B cell (primary cell): ENCODE measurements around the gene COL21A1. TPM values are rescaled to one million over a fixed set of nuclear protein-coding genes. Genes with fewer than 3 reads are reported as not detected.
"Not testable (repeated sequence)": the region's sequence is repeated elsewhere in the genome, so short reads cannot be mapped to it uniquely, and the experiment has no call there.

Experiments used
- ATAC-seq: fragments of 200-7000 bp; cut with Tn5 transposase; one replicate; pipeline ENCODE4 v1.10.0; 2021; ENCODE audit warnings: low read depth, mild to moderate bottlenecking, moderate number of reproducible peaks, moderate library complexity
- CTCF ChIA-PET: fragments of 350-600 bp; sonication (Branson Sonifier 250); formaldehyde crosslinking; loops from one replicate; lab custom pipeline; 2021; ENCODE audit warnings: antibody characterized with exemption, inconsistent platforms; lab: Charles Lee
- POLR2A ChIA-PET: fragments of 350-600 bp; sonication (Branson Sonifier 250); formaldehyde crosslinking; loops from one replicate; lab custom pipeline; 2021; ENCODE audit warnings: antibody characterized with exemption; lab: Charles Lee
- DNase-seq: peaks from one replicate; pipeline ENCODE4 v3.0.0; 2013
- H2AFZ ChIP-seq: 2 replicates; pipeline ENCODE4 v1.6.1; 2012; ENCODE audit warnings: mild to moderate bottlenecking, low read depth, low read length; ENCODE audit not compliant: insufficient read depth, poor library complexity, severe bottlenecking
- H3K27ac ChIP-seq, 2 donors: 1 replicate in 1 of 2; 2 replicates in 1 of 2; pipeline ENCODE4 v1.5.1; 2012 to 2013; ENCODE audit warnings: low read length in 2 of 2, mild to moderate bottlenecking in 2 of 2, moderate library complexity in 1 of 2
- H3K27me3 ChIP-seq, 4 experiments: fragments of 200-600 bp in 1 of 4; sonication (generic) in 1 of 4; replicated peaks in 1 of 4; 1 replicate in 2 of 4; 2 replicates in 2 of 4; pipeline versions ENCODE4 v1.6.1 to v1.7.0; 2013 to 2016; ENCODE audit warnings: low read length in 3 of 4, mild to moderate bottlenecking in 2 of 4, mixed read lengths in 1 of 4, moderate library complexity in 1 of 4; ENCODE audit not compliant: insufficient read depth in 4 of 4, control insufficient read depth in 3 of 4; ENCODE audit errors: control extremely low read depth in 1 of 4
- H3K36me3 ChIP-seq, 2 experiments: replicated peaks in 1 of 2; 1 replicate in 1 of 2; 2 replicates in 1 of 2; pipeline versions ENCODE4 v1.6.1 to v1.7.1; 2013; ENCODE audit warnings: low read length in 1 of 2; ENCODE audit not compliant: insufficient read depth in 2 of 2, control insufficient read depth in 1 of 2; ENCODE audit errors: control extremely low read depth in 1 of 2, extremely low read depth in 1 of 2
- H3K4me1 ChIP-seq, 2 donors: fragments of 200-600 bp in 1 of 2; sonication (generic) in 1 of 2; 1 replicate in 1 of 2; 2 replicates in 1 of 2; pipeline versions ENCODE4 v1.5.1 to v1.6.1; 2013 to 2017; ENCODE audit warnings: low read length in 2 of 2; ENCODE audit not compliant: control insufficient read depth in 2 of 2, insufficient read depth in 2 of 2
- H3K4me2 ChIP-seq: replicated peaks from 2 replicates; pipeline ENCODE3; 2012; ENCODE audit warnings: mild to moderate bottlenecking, low read depth, low read length; ENCODE audit not compliant: poor library complexity, severe bottlenecking
- H3K4me3 ChIP-seq, 5 experiments: fragments of 200-600 bp in 1 of 5; sonication (generic) in 1 of 5; 1 replicate in 3 of 5; 2 replicates in 2 of 5; pipeline versions ENCODE4 v1.5.1 to v1.7.0; 2011 to 2016; ENCODE audit warnings: low read length in 4 of 5, mild to moderate bottlenecking in 4 of 5, low read depth in 2 of 5, control low read depth in 1 of 5, moderate library complexity in 1 of 5; ENCODE audit not compliant: insufficient read depth in 1 of 5; ENCODE audit errors: control extremely low read depth in 1 of 5, extremely low read depth in 1 of 5
- H3K79me2 ChIP-seq: fragments of 200-600 bp; sonication (generic); one replicate; pipeline ENCODE4 v1.6.0; 2016; ENCODE audit warnings: low read length; ENCODE audit not compliant: control insufficient read depth, insufficient read depth
- H3K9ac ChIP-seq: fragments of 200-600 bp; sonication (generic); 2 replicates; pipeline ENCODE4 v1.6.1; 2017; ENCODE audit warnings: mild to moderate bottlenecking, low read length, moderate library complexity
- H3K9me3 ChIP-seq, 3 donors: one replicate each; pipeline versions ENCODE4 v1.6.1 to v1.7.1; 2013; ENCODE audit warnings: low read length in 2 of 3; ENCODE audit not compliant: control insufficient read depth in 2 of 3, insufficient read depth in 1 of 3; ENCODE audit errors: control extremely low read depth in 1 of 3
- H4K20me1 ChIP-seq: 2 replicates; pipeline ENCODE4 v1.6.0; 2012; ENCODE audit warnings: mild to moderate bottlenecking, low read length; ENCODE audit not compliant: insufficient read depth, control insufficient read depth, poor library complexity, severe bottlenecking
- H3K27ac Mint-ChIP-seq: one replicate; pipeline ENCODE4 v1.8.0; 2021; ENCODE audit warnings: mixed read lengths
- H3K27me3 Mint-ChIP-seq: one replicate; pipeline ENCODE4 v1.8.0; 2021; ENCODE audit warnings: mixed read lengths
- H3K4me1 Mint-ChIP-seq: one replicate; pipeline ENCODE4 v1.8.0; 2021; ENCODE audit warnings: mixed read lengths
- H3K4me3 Mint-ChIP-seq: one replicate; pipeline ENCODE4 v1.8.0; 2021; ENCODE audit warnings: mixed read lengths
- H3K9me3 Mint-ChIP-seq: one replicate; pipeline ENCODE4 v1.8.0; 2022; ENCODE audit warnings: mixed read lengths; ENCODE audit not compliant: insufficient read depth
- CTCF ChIP-seq: fragments of 200-600 bp; IDR thresholded peaks from one replicate; pipeline ENCODE4 v1.8.0; 2022; ENCODE audit warnings: antibody characterized with exemption, mild to moderate bottlenecking
- EZH2 ChIP-seq: IDR thresholded peaks from 2 replicates; pipeline ENCODE4 v1.6.1; 2012; ENCODE audit warnings: borderline replicate concordance, low read depth, mild to moderate bottlenecking, moderate library complexity, low read length; ENCODE audit not compliant: insufficient read depth, poor library complexity, severe bottlenecking
- WGBS: methylation state at CpG from one replicate; pipeline ENCODE4 v1.1.5; 2013; ENCODE audit warnings: missing lambda C conversion rate; ENCODE audit not compliant: insufficient coverage; 5-methylcytosine and 5-hydroxymethylcytosine counted together
- intact Hi-C: fragments of 100-400 bp; cut with micrococcal nuclease; formaldehyde crosslinking; loops from one replicate; pipeline ENCODE4 v1.10.0; 2022
- polyA plus RNA-seq: library from polyadenylated mRNA; depleted of rRNA; stranded (reverse); fragments of >200 nt; gene quantifications from 2 replicates; pipeline ENCODE4 v1.2.3, GENCODE V29; 2012
- total RNA-seq, 2 donors: library from RNA; stranded (reverse); fragments of 120-200 nt in 1 of 2; gene quantifications; 1 replicate in 1 of 2; 2 replicates in 1 of 2; pipeline versions ENCODE4 v1.2.3 to v1.2.4, GENCODE V29; 2013 to 2022

The COL21A1 gene
- total and polyA plus RNA-seq, 2 donors (not counting 1 experiment from before 2014, with no cell fraction given): not detected

DNA sequence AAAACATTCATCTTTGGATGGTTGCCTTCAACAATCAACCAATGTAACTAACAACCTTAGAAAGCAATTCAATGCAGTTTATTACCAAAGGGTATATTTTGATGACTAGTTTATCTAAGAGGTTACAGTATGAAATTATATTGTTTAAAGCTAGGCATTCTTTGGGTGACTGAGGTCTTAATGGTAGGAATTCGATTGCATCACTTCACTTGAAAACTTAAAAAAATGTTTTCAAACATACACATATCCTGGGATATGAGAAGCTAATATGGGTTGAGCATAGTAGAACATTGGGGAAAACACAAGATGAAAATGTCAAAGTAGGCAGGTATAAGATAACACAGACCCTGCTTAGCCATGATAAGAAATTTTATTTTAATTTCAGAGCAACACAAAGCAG is 227.4 kb downstream of the COL21A1 start:
- no peak for DNase-seq
- no peaks in the 10 kb centered on the region for H3K4me1 Mint-ChIP-seq
- H3K4me1 ChIP-seq: no peaks in the 10 kb centered on the region
- no peak overlapping the region for H3K27ac Mint-ChIP-seq
- H3K79me2 ChIP-seq: no peaks in the 10 kb centered on the region
- no peak overlapping the region for H3K9ac ChIP-seq
- no peak overlapping the region for H3K4me2 ChIP-seq
- H3K27me3 Mint-ChIP-seq: no peaks in the 10 kb centered on the region
- no peak overlapping the region for H3K4me3 ChIP-seq
- no peak for ATAC-seq
- no peak overlapping the region for H3K27ac ChIP-seq
- intact Hi-C loops: no loop called here
- H3K9me3 Mint-ChIP-seq: no peaks in the 10 kb centered on the region
- H4K20me1 ChIP-seq: no peaks in the 10 kb centered on the region
- CTCF ChIA-PET: no interaction called here
- H3K36me3 ChIP-seq: no peaks in the 10 kb centered on the region
- H3K9me3 ChIP-seq: no peaks in the 10 kb centered on the region
- no CpG with 5 or more reads among the region's 1 CpG for WGBS
- no peaks in the 10 kb centered on the region for H3K27me3 ChIP-seq
- TF ChIP-seq EZH2 (no peak), CTCF (no peak)
- H2AFZ ChIP-seq: no peak overlapping the region
- H3K4me3 Mint-ChIP-seq: no peak overlapping the region
- POLR2A ChIA-PET: no interaction called here

DNA sequence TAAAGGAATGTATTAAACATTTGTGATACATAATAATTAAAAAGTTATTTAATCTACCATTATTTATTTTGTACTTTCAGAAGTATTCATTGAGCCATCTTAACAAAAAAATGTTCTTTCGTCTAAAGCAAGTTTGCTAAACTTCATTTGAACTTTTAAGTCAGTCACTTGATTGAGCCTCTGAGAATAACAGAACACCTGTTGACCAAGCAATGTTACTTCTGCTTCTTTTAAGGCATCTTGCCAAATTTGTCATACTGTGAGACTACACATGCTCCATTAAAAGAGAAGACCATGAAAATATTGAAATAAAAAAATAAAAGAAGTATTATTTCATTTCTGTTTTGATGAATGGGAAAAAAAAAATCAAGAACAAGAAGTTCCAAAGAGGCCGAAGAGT is 230.2 kb downstream of the COL21A1 start:
- Histone ChIP-seq H3K4me1 (no peaks in the 10 kb centered on the region), H3K27ac (no peak overlapping the region)
- 17% methylated on average over 1 of the region's 2 CpGs for WGBS

GRCh38 chr6:56014039-56014438 is 233.3 kb downstream of the COL21A1 start:
- H3K27ac Mint-ChIP-seq, CTCF ChIA-PET, H2AFZ ChIP-seq, H3K4me3 ChIP-seq, H3K4me1 ChIP-seq, H3K27me3 ChIP-seq, H3K4me3 Mint-ChIP-seq, H3K9ac ChIP-seq, H4K20me1 ChIP-seq, H3K4me2 ChIP-seq, H3K27ac ChIP-seq, ATAC-seq, intact Hi-C loops, H3K79me2 ChIP-seq, H3K9me3 Mint-ChIP-seq, DNase-seq, H3K36me3 ChIP-seq, H3K27me3 Mint-ChIP-seq, H3K9me3 ChIP-seq, POLR2A ChIA-PET, H3K4me1 Mint-ChIP-seq: not testable (repeated sequence)
- 90% methylated on average over 10 of the region's 10 CpGs for WGBS

More for the DNA sequence above, 230.2 kb downstream of the COL21A1 start:
- Histone ChIP-seq H3K4me3 (no peak overlapping the region), H2AFZ (no peak overlapping the region), H3K36me3 (no peaks in the 10 kb centered on the region), H3K9me3 (peaks cover 0 to 2% (median 0%) of the 10 kb centered on the region in 3 donors), H3K4me2 (no peak overlapping the region), H3K27me3 (no peaks in the 10 kb centered on the region), H3K9ac (no peak overlapping the region), H4K20me1 (no peaks in the 10 kb centered on the region), H3K79me2 (no peaks in the 10 kb centered on the region)
- H3K4me1 Mint-ChIP-seq: no peaks in the 10 kb centered on the region
- DNase-seq (no peak), ATAC-seq (no peak)
- H3K9me3 Mint-ChIP-seq: no peaks in the 10 kb centered on the region
- H3K27ac Mint-ChIP-seq: no peak overlapping the region
- POLR2A ChIA-PET: no interaction called here
- intact Hi-C loops: no loop called here
- no peaks in the 10 kb centered on the region for H3K27me3 Mint-ChIP-seq
- no peak overlapping the region for H3K4me3 Mint-ChIP-seq
- TF ChIP-seq EZH2 (no peak), CTCF (no peak)
- CTCF ChIA-PET: no interaction called here
